Smooth muscle cell (in vitro differentiated cells): Measurements from ENCODE around the gene NCOA1. TPM values are rescaled to one million over a fixed set of nuclear protein-coding genes. Genes with fewer than 3 reads are reported as not detected.

Source experiments
- DNase-seq: peaks from one replicate; lab custom pipeline; 2025; ENCODE audit not compliant: unreplicated experiment; lab: John Stamatoyannopoulos, UW
- H2AFZ ChIP-seq: fragments of 200-600 bp; sonication (generic); 2 replicates; pipeline ENCODE4 v1.6.0; 2016; ENCODE audit warnings: antibody characterized with exemption, low read depth, mild to moderate bottlenecking
- H3F3A ChIP-seq: fragments of 200-600 bp; sonication (generic); 2 replicates; pipeline ENCODE4 v1.6.0; 2017; ENCODE audit warnings: antibody characterized with exemption, low read depth
- H3K27ac ChIP-seq: fragments of 200-600 bp; sonication (generic); 2 replicates; pipeline ENCODE4 v1.5.1; 2016; ENCODE audit warnings: low read depth, mild to moderate bottlenecking
- H3K27me3 ChIP-seq: fragments of 200-600 bp; sonication (generic); 2 replicates; pipeline ENCODE4 v1.6.1; 2016; ENCODE audit warnings: low read depth, mild to moderate bottlenecking
- H3K36me3 ChIP-seq: fragments of 200-600 bp; sonication (generic); 2 replicates; pipeline ENCODE4 v1.5.1; 2016; ENCODE audit warnings: low read depth
- H3K4me1 ChIP-seq: fragments of 200-600 bp; sonication (generic); 2 replicates; pipeline ENCODE4 v1.5.1; 2016; ENCODE audit warnings: low read depth
- H3K4me2 ChIP-seq: fragments of 200-600 bp; sonication (generic); 2 replicates; pipeline ENCODE4 v1.6.0; 2016; ENCODE audit warnings: mild to moderate bottlenecking
- H3K4me3 ChIP-seq: fragments of 200-600 bp; sonication (generic); 2 replicates; pipeline ENCODE4 v1.5.1; 2016; ENCODE audit warnings: mild to moderate bottlenecking
- H3K79me2 ChIP-seq: fragments of 200-600 bp; sonication (generic); 2 replicates; pipeline ENCODE4 v1.6.0; 2016; ENCODE audit warnings: low read depth, mild to moderate bottlenecking
- H3K9ac ChIP-seq: fragments of 200-600 bp; sonication (generic); 2 replicates; pipeline ENCODE4 v1.6.0; 2016; ENCODE audit warnings: low read depth
- H3K9me3 ChIP-seq: fragments of 200-600 bp; sonication (generic); replicated peaks from 2 replicates; pipeline ENCODE4 v1.5.1; 2016; ENCODE audit warnings: low read depth
- H4K20me1 ChIP-seq: fragments of 200-600 bp; sonication (generic); 2 replicates; pipeline ENCODE4 v1.6.0; 2016; ENCODE audit warnings: low read depth
- WGBS: methylation state at CpG from one replicate; pipeline ENCODE4 v1.1.7; 2016; ENCODE audit warnings: low lambda C conversion rate; 5-methylcytosine and 5-hydroxymethylcytosine counted together
- polyA plus RNA-seq: library from polyadenylated mRNA; unstranded; fragments of >200 nt; fragmentation: Nextera tagmentation; extraction: Ambion mirVana; gene quantifications from 2 replicates; pipeline ENCODE4 v1.2.1, GENCODE V29; 2016
- total RNA-seq: library from RNA; depleted of rRNA; stranded (reverse); fragments of >200 nt; gene quantifications from 2 replicates; pipeline ENCODE4 v1.2.3, GENCODE V29; 2014
- TF ChIP-seq, protein P1 (sequence below): fragments of 200-600 bp; sonication (generic); IDR thresholded peaks from 2 replicates; pipeline ENCODE4 v1.5.1; 2017; ENCODE audit warnings: borderline replicate concordance, mild to moderate bottlenecking, antibody characterized with exemption; ENCODE audit not compliant: insufficient read depth, poor library complexity, severe bottlenecking

The NCOA1 gene
- total and polyA plus RNA-seq, 2 experiments from 2014 or later = 8.5 to 21.0 TPM

DNA sequence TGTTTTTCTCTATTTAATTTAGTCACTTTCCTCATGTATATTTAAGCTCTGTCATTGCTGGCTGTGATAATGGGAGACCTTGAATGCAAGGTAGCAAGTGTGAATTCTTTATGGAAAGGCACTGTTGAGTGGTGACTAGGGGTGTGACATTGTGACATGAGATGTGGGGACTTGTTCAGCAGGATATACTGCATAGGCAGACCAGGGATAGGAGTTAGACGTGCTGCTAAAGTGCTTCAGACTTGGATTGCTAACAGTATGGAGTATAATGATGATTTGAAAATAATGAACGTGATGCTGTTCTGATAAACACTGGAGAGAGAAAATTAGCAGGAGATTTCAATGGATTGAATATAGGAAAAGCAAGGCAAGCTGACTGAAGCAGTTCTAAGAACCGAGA lies 135.1 kb downstream of the NCOA1 start:
- WGBS = 70% methylated on average over 3 of the region's 3 CpGs
- no peak overlapping the region for H3K27ac ChIP-seq
- no peak for DNase-seq
- H3F3A ChIP-seq = no peaks in the 10 kb centered on the region
- H4K20me1 ChIP-seq = peaks cover 44% of the 10 kb centered on the region
- no peak overlapping the region for H3K4me3 ChIP-seq
- H3K4me1 ChIP-seq = no peaks in the 10 kb centered on the region
- no peak overlapping the region for H3K9ac ChIP-seq
- H3K27me3 ChIP-seq = no peaks in the 10 kb centered on the region
- H3K4me2 ChIP-seq = no peak overlapping the region
- no peaks in the 10 kb centered on the region for H3K9me3 ChIP-seq
- TF ChIP-seq, protein P1, sequence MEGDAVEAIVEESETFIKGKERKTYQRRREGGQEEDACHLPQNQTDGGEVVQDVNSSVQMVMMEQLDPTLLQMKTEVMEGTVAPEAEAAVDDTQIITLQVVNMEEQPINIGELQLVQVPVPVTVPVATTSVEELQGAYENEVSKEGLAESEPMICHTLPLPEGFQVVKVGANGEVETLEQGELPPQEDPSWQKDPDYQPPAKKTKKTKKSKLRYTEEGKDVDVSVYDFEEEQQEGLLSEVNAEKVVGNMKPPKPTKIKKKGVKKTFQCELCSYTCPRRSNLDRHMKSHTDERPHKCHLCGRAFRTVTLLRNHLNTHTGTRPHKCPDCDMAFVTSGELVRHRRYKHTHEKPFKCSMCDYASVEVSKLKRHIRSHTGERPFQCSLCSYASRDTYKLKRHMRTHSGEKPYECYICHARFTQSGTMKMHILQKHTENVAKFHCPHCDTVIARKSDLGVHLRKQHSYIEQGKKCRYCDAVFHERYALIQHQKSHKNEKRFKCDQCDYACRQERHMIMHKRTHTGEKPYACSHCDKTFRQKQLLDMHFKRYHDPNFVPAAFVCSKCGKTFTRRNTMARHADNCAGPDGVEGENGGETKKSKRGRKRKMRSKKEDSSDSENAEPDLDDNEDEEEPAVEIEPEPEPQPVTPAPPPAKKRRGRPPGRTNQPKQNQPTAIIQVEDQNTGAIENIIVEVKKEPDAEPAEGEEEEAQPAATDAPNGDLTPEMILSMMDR = no peak
- no peaks in the 10 kb centered on the region for H3K36me3 ChIP-seq
- H2AFZ ChIP-seq = no peak overlapping the region
- peaks cover 18% of the 10 kb centered on the region for H3K79me2 ChIP-seq

DNA sequence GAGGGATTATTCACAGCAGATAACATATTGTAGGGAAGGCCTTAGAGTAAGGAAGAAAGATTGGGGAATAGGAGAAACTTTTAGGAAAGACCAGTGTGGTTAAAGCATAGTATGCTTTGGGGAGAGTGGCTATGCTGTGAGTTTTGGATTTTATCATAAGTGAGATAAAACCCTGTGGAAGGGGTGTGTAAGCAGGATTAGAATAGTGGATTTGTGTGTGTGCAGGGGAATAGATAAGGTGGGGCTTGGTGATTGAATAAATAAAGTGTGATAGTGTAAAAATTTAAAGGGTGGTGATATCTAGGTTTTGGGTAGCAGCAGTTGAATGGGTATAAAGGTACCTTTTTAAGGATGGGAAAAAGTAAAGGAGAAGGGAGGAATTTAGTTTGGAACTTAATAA lies 137.7 kb downstream of the NCOA1 start:
- Histone ChIP-seq H3K9me3 (no peaks in the 10 kb centered on the region), H3K4me1 (no peaks in the 10 kb centered on the region), H2AFZ (no peak overlapping the region), H3K9ac (no peak overlapping the region), H3F3A (no peaks in the 10 kb centered on the region), H3K27me3 (no peaks in the 10 kb centered on the region), H4K20me1 (peaks cover 53% of the 10 kb centered on the region), H3K4me3 (no peak overlapping the region), H3K27ac (no peak overlapping the region), H3K4me2 (no peak overlapping the region), H3K79me2 (peaks cover 18% of the 10 kb centered on the region), H3K36me3 (no peaks in the 10 kb centered on the region)
- DNase-seq = no peak
- TF ChIP-seq, protein P1 = no peak

DNA sequence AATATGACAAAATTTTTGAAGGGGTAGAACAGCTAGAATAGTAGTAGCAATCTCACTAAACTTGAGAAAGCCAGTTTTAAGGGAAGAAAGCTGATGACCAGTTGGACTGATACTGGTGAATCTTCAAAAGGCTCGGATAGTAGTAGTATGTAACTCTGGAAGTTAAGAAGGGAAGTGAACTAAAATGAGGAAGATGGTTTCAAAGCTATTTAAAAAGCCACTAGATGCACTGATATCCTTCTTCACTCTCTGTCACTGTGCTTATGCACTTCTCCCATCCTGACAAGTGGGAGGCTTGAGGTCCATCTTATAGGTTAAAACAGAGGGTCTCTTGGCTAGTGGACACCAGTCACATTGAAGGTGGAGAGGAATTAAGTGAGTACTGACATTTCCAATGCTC lies 141.1 kb downstream of the NCOA1 start:
- Histone ChIP-seq H3K27me3 (no peaks in the 10 kb centered on the region), H2AFZ (no peak overlapping the region), H3K36me3 (no peaks in the 10 kb centered on the region), H3K4me3 (no peak overlapping the region), H3K9me3 (no peaks in the 10 kb centered on the region), H3K4me2 (no peak overlapping the region), H4K20me1 (peaks cover 26% of the 10 kb centered on the region), H3K4me1 (no peaks in the 10 kb centered on the region), H3K27ac (no peak overlapping the region), H3F3A (no peaks in the 10 kb centered on the region), H3K9ac (no peak overlapping the region), H3K79me2 (peaks cover 6% of the 10 kb centered on the region)
- TF ChIP-seq, protein P1 = no peak
- DNase-seq = no peak
- WGBS = 95% methylated on average over 1 of the region's 1 CpG

DNA sequence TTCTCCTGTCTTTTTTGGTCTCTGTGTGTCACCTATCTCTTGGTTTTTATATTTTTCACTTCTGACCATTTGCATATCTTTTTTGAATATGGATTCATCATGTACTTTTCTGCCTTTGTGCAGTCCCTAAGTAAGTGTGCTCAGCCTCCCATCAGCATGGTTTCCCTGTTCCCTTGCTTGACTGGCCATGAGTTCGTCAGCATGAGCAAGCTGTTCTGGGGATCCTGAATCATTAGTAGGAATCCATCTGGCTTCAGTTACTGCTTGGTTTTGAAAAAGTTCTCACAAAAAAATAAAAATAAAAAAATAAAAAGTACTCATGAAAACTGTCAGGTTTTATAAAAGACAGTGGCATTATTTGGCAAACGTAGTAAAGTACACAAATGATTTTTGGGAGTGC lies 144.1 kb downstream of the NCOA1 start:
- Histone ChIP-seq H3K4me3 (no peak overlapping the region), H3K9ac (no peak overlapping the region), H3F3A (no peaks in the 10 kb centered on the region), H3K27ac (no peak overlapping the region), H3K9me3 (no peaks in the 10 kb centered on the region), H3K4me2 (no peak overlapping the region), H2AFZ (no peak overlapping the region), H3K36me3 (no peaks in the 10 kb centered on the region), H3K79me2 (no peaks in the 10 kb centered on the region), H3K27me3 (no peaks in the 10 kb centered on the region), H3K4me1 (no peaks in the 10 kb centered on the region), H4K20me1 (peaks cover 19% of the 10 kb centered on the region)
- no peak for DNase-seq
- WGBS = 87% methylated on average over 2 of the region's 2 CpGs
- TF ChIP-seq, protein P1 = no peak
